MV-4-11 (cell line): ENCODE results near the gene MGMT.

Experiments
- DNase-seq: peaks from one replicate; lab custom pipeline; 2025; lab: John Stamatoyannopoulos, UW

MGMT gene

DNA sequence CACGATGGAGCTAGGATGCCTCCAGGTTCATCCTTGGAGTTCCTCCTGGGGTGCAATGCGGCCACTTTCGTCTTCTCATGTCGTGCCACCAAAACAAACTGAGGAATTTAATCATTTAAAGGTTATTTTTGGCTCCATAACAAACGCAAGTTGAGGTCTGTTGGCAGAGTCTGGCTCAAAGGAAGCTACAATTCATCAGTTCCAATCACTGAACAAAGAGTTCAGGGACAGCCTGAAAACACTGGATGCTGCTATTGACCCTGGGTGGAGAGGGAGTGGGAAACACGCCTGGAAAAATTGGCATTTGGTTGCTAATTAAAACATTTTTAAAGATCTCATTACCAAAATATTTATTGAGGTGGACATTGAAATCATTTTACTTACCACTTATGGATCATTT is 11.4 kb upstream of the MGMT start:
- no peak for DNase-seq

GRCh38 chr10:129459762-129460539 is 7.1 kb upstream of the MGMT start:
- peak; percentile 39 for DNase-seq

- DNase-seq: no peak
Observed at GRCh38 chr10:129462257-129462795, 4.7 kb upstream of the MGMT start.

- DNase-seq: no peak
Observed at GRCh38 chr10:129464251-129464650, 2.8 kb upstream of the MGMT start.

GRCh38 chr10:129465796-129466702 is 992 bp upstream of the MGMT start:
- DNase-seq: no peak

DNA sequence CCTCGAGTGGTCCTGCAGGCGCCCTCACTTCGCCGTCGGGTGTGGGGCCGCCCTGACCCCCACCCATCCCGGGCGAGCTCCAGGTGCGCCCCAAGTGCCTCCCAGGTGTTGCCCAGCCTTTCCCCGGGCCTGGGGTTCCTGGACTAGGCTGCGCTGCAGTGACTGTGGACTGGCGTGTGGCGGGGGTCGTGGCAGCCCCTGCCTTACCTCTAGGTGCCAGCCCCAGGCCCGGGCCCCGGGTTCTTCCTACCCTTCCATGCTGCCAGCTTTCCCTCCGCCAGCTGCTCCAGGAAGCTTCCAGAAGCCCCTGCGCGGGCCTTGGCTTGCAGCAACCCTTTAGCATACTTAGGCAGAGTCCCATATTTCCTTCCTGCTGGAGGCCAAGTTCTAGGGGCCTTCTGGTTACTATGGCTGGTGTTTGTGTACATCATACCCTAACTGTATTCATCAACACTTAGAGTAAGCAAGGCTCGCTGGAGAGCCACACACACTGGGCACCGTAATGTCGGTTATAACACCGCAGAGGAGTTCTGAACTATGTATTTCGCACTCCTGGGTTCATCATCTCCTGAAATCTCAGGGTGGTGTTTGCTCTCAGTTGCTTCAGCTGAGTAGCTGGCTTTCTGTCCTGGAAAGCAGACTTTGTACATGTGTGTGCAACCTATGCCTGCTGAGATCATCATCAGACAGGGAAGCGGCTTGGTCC is 471 bp downstream of the MGMT start:
- DNase-seq: peak; percentile 20

DNA sequence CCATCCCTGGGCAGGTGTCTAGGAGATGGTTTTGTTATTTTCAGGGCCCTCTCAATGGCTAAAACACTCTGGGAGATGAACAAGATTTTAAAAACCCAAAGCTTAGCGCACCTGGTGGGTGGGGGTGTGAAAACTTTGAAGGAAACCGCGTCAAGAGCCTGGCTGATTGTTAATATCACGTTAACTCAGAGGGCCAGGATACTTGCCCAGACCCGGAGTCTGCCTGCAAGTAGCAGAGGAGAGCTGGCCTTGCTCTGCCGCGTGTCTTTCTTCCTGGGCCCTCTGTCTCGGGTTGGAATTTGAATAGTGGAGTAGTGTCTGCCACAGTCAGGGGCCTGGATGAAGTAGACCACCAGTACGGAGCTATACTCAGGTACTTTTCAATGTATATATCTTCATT is 1.1 kb downstream of the MGMT start:
- no peak for DNase-seq

- DNase-seq: no peak
Observed at GRCh38 chr10:129470103-129470851, 3.2 kb downstream of the MGMT start.

DNA sequence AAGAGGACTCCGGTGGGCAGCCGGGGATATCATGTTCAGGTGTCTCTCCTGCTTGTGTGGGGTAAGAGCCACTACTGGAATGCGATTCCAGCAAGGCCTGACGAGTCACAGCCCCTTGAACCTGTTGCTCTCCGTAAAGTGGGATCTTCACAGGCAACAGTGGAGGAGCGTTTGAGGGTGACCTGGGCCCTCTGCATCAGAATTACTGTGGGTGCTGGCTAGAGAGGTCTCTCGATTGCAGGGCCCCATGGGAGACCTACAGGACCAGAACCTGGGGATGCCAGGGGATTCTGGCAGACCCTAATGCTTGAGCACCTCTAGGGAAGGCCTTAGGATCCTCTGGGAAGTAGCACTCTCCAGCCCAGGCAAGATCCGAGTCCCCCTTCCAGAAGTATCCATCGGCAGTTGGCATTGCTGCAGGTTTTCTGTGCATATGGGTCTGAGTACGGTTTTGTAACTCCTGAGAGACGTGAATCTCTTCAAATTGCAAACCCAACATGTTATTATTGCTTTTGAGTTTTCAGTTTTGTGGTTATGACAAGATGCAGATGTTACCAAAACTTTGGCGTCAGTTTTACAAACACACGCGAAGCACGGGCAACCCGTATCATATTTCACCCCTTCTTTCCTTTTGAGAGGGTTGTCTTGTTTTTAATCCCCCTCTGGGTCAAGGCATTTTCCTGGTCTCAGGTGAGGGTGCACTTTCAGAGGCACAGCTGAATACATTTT is 4.6 kb downstream of the MGMT start:
- DNase-seq: no peak

- DNase-seq: peak; percentile 23
Observed at GRCh38 chr10:129472696-129473555, 5.9 kb downstream of the MGMT start.

- DNase-seq: no peak
Observed at GRCh38 chr10:129474642-129475041, 7.6 kb downstream of the MGMT start.

GRCh38 chr10:129476431-129476830 is 9.4 kb downstream of the MGMT start:
- no peak for DNase-seq

GRCh38 chr10:129477051-129477450 is 10.0 kb downstream of the MGMT start:
- DNase-seq: no peak

- no peak for DNase-seq
Observed at GRCh38 chr10:129481641-129482040, 14.6 kb downstream of the MGMT start.

DNA sequence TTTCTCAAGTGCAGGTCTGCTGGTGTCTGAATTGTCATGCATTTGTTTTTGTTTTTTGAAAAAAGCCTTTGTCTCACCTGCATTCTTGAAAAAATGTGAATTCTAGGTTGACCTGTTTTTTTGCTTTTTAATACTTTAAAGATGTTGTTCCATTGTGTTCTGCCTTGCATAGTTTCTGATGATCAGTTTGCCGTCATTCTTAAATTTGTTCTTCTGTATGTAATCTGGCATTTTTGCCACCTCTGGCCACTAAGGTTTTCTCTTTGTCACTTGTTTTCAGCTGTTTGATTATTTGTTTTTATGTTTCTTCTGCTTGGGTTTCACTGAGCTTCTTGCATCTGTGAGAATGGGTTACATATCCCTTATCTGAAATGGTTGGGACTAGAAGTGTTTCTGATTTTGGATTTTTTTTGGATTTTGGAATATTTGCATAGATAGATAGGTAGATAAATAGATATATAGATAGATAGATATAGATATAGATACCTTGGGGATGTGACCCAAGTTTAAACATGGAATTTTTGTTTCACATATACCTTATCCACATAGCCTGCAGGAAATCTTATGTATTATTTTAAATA is 16.5 kb downstream of the MGMT start:
- DNase-seq: peak; percentile 6

DNA sequence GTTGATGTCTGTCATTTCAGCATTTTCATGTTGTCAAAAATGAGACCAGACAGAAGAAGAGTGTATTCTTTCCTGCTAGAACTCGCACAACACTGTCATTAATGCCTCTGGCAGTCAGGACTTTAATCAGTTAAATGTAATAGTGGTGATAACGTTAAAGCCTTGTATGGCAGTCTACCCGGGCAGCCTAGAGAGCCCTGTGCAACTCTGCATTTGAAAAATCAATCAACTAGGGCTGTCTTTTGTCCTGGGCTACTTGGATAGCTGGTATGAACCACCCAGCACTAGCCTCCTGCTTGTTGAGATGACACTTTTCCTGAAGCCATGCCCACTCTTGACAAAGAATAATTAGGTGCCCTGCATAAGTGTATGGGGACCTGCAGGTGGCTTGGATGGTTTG is 19.8 kb downstream of the MGMT start:
- no peak for DNase-seq

DNA sequence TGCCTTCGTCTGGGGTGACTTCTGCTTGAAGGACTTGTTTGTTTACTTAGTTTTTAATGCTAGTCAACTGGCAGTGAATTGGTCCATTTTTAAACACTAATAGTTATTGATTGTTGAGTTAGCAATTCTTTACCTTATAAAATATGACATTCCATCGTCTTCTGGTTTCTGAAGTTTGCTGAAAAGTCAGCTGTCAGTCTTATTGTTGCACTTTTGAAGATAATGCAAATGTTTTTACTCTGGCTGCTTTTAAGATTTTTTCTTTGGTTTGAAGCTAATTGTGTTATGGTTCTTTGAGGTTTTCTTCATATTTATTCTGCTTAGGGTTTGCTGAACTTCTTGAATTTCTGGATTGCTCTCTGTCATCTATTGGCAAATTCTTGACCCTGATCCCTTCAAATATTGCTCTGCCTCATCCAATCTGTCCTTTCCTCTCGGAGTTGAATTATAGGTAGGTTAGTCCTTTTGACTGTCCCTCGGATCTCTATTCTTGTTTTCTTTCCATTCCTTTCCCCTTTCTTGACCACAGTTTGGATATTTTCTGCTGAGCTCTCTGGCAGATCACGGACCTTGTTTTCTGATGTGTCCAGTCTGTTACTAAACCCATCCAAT is 24.2 kb downstream of the MGMT start:
- DNase-seq: peak; percentile 18

DNA sequence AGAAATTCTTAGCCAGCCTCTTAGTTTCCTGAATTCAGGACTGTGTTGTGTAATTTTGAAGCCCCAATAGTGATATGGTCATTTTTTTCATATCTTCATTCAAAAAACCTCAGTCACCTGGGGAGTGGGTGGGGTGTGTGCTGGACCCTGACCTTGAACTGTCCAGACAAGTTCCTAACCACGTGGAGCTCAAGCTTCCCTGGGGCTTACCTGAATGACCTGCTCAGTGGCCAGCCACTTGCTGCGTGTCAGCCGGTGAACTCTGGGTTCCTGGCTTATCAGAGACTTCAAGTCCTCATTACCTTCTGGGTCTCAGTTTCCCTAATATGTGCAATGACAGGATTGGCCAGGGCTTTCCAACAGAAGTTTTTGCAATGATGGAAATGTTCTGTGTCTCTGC is 27.1 kb downstream of the MGMT start:
- no peak for DNase-seq

GRCh38 chr10:129494740-129495139 is 27.7 kb downstream of the MGMT start:
- no peak for DNase-seq
